Kidney epithelial cell (primary cell): Measurements from ENCODE around the gene ADGRA1. TPM values are rescaled to one million over a fixed set of nuclear protein-coding genes. Genes with fewer than 3 reads are reported as not detected.

Source experiments
- DNase-seq: peaks from one replicate; pipeline ENCODE4 v3.0.0-alpha.2; 2010; ENCODE audit warnings: low read depth
- H3K27me3 ChIP-seq: 2 replicates; pipeline ENCODE4 v1.6.0; 2011; ENCODE audit warnings: low read length; ENCODE audit not compliant: control insufficient read depth, insufficient read depth
- H3K36me3 ChIP-seq: 2 replicates; pipeline ENCODE4 v1.5.1; 2011; ENCODE audit warnings: low read length; ENCODE audit not compliant: control insufficient read depth, insufficient read depth
- H3K4me3 ChIP-seq: 2 replicates; pipeline ENCODE4 v1.5.1; 2011; ENCODE audit warnings: low read depth, mild to moderate bottlenecking, control low read depth, low read length
- total RNA-seq: library from RNA; depleted of rRNA; stranded (reverse); fragments of >200 nt; gene quantifications from 2 replicates; pipeline ENCODE4 v1.2.3, GENCODE V29; 2015
- TF ChIP-seq, protein P1 (sequence below): IDR thresholded peaks from 2 replicates; pipeline ENCODE4 v1.5.1; 2011; ENCODE audit warnings: mild to moderate bottlenecking, moderate library complexity, low read length, control low read depth, inconsistent platforms; ENCODE audit not compliant: insufficient read depth, poor library complexity, severe bottlenecking

ADGRA1 gene
- total RNA-seq, 1 donor from 2014 or later: not detected

DNA sequence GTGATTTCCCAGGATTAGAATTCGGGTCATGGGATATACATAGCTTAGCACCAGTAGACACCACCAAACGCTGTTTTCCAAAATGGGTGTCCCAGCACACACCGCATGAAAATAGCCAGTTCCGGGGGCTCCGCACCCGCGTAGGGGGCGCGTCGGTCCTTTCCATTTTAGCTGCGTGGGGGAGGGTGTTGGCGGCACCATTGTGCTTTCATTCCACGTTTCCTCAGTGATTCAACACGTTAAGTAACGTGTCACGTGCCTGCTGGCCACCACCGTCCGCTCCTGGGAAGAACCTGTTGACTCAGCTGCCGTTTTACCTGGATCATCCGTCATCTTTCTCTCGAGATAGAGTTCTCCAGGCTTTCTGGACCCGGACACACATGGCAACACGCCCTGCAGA lies 25.6 kb upstream of the ADGRA1 start:
- Histone ChIP-seq H3K36me3 (no peaks in the 10 kb centered on the region), H3K4me3 (no peak overlapping the region), H3K27me3 (no peaks in the 10 kb centered on the region)
- no peak for DNase-seq
- TF ChIP-seq, protein P1, sequence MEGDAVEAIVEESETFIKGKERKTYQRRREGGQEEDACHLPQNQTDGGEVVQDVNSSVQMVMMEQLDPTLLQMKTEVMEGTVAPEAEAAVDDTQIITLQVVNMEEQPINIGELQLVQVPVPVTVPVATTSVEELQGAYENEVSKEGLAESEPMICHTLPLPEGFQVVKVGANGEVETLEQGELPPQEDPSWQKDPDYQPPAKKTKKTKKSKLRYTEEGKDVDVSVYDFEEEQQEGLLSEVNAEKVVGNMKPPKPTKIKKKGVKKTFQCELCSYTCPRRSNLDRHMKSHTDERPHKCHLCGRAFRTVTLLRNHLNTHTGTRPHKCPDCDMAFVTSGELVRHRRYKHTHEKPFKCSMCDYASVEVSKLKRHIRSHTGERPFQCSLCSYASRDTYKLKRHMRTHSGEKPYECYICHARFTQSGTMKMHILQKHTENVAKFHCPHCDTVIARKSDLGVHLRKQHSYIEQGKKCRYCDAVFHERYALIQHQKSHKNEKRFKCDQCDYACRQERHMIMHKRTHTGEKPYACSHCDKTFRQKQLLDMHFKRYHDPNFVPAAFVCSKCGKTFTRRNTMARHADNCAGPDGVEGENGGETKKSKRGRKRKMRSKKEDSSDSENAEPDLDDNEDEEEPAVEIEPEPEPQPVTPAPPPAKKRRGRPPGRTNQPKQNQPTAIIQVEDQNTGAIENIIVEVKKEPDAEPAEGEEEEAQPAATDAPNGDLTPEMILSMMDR: no peak

DNA sequence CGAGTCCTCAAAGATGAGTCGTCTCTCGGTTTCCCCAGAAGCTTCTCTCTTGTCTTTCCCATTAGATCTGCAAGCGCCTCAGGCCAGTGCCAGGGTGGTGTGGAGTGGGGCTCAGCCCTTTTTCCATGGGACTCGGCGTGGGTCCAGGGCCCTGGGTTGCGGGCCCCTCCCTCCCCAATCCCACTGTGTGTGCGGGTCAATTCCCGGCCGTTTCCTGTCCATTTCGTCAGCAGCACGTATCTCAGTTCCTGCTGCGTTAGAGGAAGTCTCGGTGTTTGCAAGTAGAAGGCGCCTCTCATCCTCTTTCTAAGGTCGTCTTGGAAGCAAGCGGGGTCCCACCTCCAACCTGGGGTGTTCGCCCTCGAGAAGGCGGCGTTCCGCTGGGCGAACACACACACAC lies 25.1 kb upstream of the ADGRA1 start:
- TF ChIP-seq, protein P1: no peak
- H3K36me3 ChIP-seq: no peaks in the 10 kb centered on the region
- no peak for DNase-seq
- no peaks in the 10 kb centered on the region for H3K27me3 ChIP-seq
- H3K4me3 ChIP-seq: no peak overlapping the region

DNA sequence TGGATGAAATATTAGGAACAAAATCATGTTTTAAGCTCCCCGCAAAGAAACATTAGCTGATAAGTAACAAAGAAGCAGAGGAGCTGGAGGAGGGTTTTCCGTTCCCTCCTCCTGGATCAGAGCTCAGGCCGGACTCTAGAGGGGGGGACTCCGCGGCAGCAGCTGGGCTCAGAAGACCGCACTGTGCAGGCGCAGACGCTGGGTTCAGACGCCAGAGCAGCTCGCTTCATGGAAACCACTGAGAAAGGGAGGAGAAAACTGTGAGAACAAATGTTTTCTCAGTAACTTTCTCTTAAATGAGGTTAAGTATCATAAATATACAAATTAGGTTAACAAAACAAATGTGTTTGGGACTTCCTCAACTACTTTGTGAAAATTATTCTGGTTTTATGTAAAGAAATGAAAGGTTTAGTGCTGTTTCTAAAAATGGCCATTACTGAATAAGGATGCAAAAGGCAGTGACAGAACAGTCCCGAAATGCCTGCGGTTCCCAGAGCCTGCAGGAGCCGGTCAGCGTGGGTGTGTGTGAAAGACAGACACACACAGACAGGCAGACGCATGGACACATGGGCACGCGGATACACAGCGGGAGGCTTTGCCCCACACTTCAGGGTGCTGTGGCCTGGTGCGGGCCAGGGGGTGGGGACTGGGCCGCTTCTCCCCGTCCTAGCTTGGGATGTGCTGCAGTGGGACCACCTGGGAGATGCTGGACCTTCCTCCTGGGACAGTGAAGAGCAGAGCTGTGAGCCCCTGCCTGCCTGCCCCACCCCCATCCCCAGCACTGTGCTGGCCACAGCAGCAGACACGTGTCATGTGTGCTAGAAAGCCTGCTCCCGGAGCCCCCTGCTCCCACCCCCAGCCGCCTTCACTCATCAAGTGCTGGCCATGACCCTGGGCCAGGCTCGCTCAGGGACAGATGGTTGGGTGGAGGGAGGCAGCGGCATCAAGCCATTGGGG lies 20.3 kb upstream of the ADGRA1 start:
- no peak for DNase-seq
- no peaks in the 10 kb centered on the region for H3K27me3 ChIP-seq
- no peaks in the 10 kb centered on the region for H3K36me3 ChIP-seq
- TF ChIP-seq, protein P1: no peak
- no peak overlapping the region for H3K4me3 ChIP-seq

DNA sequence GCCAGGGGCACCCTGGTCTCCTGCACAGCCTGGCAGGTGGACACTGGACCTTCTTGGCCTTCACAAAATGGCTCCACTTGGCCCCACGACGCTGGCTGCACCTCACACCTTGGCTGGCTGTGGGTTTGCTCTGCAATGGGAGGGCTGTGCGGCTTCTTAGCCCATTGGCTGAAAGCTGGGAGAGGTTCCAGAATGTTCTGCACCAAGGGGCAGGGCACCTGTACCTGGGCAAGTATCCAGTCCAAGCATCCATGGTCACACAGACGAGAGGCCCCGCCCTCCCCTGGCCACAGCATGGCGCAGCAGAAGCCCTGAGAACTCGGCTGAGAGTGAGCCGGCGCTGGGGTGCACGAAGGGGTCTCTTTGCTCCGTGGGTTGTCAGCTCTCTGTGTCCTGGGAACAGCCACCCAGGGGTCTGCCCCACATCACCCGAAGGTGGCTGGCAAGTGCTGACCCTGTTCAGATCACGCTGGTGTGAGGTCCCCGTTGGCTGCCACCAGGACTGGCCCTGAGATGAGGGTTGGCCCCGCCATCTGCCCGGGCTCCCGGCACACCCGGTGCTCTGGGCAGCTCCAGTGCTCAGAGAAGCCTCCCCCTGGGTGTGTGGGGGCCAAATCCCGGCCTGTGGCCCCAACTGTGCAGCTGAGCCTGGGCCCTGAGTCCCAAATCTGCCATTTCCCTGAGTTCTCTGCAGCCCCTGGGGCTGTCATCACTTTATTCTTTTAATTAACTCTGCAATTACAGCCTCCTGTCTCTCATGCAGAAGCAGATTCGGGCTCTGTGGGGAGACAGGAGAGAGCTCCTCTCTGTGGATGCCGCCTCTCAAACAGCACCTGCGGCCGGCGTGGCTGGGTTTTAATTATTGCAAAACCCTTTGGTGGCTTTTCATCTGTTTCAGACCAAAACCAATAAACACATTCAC lies 19.4 kb upstream of the ADGRA1 start:
- H3K27me3 ChIP-seq: no peaks in the 10 kb centered on the region
- no peaks in the 10 kb centered on the region for H3K36me3 ChIP-seq
- TF ChIP-seq, protein P1: no peak
- DNase-seq: no peak
- H3K4me3 ChIP-seq: no peak overlapping the region

DNA sequence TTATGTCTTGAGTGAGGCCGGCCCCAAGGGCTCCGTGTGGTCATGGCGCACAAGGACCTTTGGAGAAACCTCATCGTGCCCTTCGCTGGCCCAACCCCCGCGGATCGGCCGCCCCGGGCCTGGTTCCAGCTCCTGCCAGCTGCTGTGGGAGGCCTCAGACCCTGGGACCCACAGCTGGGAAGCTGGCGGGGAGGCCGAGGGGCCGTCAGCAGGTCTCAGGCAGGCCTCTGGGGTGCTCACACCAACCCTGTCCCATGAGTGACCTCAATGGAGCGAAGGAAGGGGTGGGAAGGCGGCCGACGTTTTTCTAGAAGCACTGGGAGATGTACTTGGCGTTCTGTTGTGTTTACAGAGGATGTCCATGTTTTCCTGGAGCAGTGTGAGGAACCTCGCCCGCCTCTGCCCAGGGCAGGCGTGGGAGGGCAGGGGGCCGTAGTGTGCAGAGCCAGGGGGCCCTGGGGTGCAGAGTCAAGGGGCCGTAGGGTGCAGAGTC lies 18.6 kb upstream of the ADGRA1 start:
- DNase-seq: no peak
- no peaks in the 10 kb centered on the region for H3K27me3 ChIP-seq
- TF ChIP-seq, protein P1: no peak
- no peaks in the 10 kb centered on the region for H3K36me3 ChIP-seq
- H3K4me3 ChIP-seq: no peak overlapping the region
